Activated CD8-positive, alpha-beta memory T cell treated with anti-CD3 and anti-CD28 coated beads for 48 hours (primary cell): ENCODE results near the gene CACHD1.

Source experiments
- DNase-seq, 3 experiments: peaks; one replicate each; pipeline ENCODE4 v3.0.0-alpha.2; 2020; ENCODE audit warnings: low read depth in 2 of 3, low spot score in 2 of 3

The CACHD1 gene

GRCh38 chr1:64651841-64652240, 181.9 kb downstream of the CACHD1 start:
- no peak for DNase-seq

DNA sequence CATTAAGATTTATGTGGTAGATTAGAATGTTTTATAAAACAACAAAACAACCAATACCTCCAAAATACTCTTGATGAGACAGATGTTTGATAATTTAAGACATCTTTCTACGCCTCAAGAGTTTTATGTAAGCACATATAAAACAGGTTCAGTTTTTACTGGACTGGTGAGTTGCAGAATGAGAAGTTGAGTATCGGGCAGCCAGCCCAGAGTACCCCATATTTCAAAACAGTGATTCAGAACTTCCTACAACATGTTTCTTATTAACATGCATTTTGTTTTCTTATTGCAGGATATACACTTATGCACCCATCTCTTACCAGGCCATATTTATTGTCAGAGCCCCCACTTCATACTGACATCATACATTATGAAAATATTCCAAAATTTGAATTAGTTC, 183.5 kb downstream of the CACHD1 start:
- DNase-seq = no peak

GRCh38 chr1:64654519-64655341, 184.8 kb downstream of the CACHD1 start:
- DNase-seq = no peak

- no peak for DNase-seq
Observed at GRCh38 chr1:64655861-64656260, 185.9 kb downstream of the CACHD1 start.

DNA sequence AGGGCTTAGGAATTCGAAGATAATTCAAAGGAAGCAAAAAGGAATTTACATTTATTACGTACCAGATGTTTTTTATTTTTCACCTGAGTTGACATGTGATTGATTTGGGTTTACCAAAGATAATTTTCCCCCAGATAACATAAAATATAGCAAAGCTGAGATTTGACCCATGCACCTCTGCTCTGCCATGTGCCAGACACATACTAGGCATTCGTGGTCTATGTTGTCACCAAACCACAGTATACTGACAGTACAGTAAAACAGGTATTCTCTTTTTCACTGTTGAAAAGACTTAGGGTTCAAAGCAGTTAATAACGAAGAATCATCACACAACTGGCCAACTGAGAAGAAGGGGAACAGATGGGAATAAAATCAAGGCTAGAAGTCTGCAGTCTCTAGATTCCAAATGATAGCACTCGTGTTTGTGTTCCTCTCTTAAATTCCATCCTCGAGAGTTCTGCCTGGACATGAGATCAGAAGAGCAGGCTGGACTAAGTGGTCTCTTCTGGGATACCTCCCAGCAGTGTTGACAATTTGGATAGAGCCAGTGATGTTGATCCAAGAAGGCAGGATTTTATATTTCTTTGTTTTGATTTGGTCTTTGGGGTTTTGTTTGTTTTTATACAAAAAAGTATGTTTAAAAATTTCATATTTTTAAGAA, 189.7 kb downstream of the CACHD1 start:
- no peak for DNase-seq

- no peak for DNase-seq
Observed at GRCh38 chr1:64663668-64664067, 193.7 kb downstream of the CACHD1 start.

DNA sequence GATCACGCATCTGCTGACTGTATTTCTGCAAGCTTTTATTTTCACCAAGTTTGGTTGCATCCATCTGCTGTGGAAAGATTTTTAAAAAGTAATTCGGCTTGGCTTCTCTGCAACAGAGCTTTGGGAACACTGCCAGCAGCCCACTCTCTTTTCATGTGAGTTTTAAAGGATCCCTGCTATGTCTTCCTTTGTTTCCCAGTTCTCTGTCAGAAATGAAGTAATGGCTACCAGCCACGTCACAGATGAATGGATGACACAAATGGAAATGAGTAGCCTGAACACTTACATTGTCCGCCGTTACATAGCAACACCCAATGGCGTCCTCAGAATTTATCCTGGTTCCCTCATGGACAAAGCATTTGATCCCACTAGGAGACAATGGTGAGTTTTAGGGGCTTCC, 194.4 kb downstream of the CACHD1 start:
- DNase-seq = no peak

- no peak for DNase-seq
Observed at GRCh38 chr1:64669098-64669675, 199.3 kb downstream of the CACHD1 start.

DNA sequence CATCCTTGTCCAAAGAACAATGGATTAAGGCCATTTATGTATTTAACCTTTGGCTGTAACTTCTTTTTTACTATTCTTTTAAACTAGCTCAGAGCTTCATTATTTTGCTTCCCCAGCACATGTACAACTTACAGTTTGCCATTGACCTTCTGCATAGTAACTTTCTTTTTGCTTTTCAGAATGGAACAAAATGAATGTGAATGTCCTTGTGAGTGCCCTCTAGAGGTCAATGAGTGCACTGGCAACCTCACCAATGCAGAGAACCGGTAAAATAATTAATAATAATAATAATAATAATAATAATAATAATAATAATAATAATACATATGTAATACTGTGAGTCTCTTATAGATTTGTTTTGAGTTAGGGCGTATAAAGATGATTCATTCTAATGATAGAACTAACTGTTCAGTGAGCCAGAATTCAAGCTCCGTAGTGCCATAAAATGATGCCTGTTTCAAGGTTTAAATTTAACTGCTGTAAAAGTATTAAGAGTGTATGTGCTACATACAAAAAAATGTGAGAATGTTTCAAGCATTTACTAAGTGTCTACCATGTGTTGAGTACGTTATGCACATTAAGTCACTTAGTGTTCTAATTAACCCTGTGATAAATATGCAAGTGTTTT, 205.9 kb downstream of the CACHD1 start:
- no peak for DNase-seq

- no peak for DNase-seq
Observed at GRCh38 chr1:64676386-64676785, 206.5 kb downstream of the CACHD1 start.

GRCh38 chr1:64677532-64677931, 207.6 kb downstream of the CACHD1 start:
- DNase-seq = no peak

- DNase-seq = no peak
Observed at GRCh38 chr1:64678366-64678765, 208.4 kb downstream of the CACHD1 start.

GRCh38 chr1:64679177-64679576, 209.2 kb downstream of the CACHD1 start:
- no peak for DNase-seq

DNA sequence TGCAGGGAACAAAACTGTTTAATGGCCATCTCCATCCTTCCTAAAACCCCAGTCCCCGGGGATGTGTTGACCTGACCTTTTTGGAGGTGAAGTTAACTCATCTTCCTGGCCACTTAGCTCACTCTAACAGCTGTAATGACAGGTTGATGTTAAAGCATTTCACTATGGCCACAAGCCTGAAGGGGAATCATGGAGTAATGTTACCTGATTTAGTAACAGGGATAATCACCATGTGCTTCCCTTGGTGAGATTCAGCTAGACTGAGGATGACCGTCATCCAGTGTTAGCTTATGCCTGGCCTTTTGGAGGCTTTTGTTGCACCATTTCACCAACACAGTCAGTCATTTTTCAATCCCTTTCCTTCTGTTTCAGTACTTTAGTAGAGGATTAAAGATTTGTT, 210.7 kb downstream of the CACHD1 start:
- DNase-seq = no peak

DNA sequence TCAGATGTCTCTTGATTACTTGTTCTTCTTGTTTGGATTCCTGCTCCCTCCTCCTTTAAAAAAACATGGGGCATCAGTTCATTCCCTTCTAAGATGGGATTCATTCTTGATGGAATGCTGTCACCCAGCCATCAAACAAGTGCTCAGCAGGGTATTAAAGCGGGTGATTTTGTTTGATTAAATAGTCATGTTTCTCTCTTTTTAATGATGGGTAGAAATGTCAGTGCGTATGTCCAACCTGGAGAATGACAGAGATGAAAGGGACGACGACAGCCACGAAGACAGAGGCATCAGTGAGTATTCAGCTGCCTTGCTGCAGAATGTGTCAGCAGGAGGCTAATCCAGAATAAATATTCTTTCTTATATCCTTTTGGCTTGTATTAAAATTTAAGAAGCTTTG, 211.1 kb downstream of the CACHD1 start:
- no peak for DNase-seq

- no peak for DNase-seq
Observed at GRCh38 chr1:64683419-64683818, 213.5 kb downstream of the CACHD1 start.

- no peak for DNase-seq
Observed at GRCh38 chr1:64685217-64685616, 215.3 kb downstream of the CACHD1 start.

DNA sequence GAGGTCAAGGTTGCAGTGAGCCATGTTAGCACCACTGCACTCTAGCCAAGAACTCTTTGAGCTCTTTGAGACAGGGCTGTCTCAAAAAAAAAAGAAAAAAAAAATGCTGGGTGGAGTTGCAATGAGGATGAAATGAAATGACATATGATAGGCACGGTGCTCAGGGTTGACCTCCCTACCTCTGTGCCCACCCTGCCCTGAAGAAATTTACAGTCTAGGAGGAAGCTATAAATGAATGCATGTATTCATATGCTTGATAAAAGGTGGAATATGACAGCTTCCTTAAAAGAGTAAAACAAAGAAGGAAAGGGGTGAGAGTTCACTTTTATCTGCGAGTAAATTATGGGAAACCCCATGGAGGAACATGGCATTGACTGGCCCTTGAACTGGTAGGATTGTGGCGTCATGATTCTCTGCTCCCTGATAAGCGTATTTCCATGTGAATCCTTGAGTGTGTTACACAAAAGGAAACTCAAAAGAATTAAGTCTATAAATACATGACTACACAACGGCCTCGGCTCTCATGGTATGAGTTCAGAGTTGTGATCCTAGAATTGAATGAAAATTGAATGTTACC, 215.9 kb downstream of the CACHD1 start:
- DNase-seq = no peak

DNA sequence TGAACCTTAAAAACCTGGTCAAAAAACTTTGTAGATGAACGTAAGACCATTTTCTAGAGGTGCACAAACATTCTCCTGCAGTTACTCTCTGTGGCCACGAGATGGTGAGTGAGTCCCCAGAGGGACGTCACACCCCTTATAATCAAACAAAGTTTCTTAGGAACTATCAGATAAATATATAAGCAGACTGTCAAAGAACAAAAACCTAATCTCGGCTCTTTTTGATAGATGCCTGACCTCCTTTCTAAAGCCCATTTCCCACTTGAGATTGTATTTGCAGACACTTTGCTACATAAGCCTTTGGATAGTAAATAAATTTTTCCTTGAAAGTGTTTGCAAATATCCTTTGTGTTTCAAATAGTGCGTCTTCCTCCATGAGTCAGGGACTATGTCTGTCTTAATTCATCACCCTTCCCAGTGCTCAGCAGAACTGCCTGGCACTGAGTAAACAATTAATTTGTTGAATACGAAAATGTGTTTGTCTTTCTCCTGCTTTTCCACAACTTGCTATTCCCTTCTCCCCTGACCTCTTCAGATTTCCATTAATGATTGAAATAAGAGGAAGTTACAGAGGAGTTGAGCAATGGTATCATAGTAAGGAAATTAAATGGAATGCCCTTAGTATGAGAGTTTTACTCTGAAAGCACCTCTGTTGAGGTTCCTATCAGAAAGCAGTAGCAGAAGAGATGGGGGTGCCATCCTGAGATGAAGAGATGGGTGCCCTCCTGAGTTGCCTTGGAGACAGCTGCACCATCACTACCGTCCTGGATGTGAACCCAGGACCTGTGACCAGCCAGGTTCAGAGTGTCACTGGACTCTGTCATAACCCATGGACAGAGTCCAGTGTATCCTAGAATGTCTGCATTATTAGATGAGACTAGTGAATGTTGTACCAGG, 217.1 kb downstream of the CACHD1 start:
- no peak for DNase-seq

DNA sequence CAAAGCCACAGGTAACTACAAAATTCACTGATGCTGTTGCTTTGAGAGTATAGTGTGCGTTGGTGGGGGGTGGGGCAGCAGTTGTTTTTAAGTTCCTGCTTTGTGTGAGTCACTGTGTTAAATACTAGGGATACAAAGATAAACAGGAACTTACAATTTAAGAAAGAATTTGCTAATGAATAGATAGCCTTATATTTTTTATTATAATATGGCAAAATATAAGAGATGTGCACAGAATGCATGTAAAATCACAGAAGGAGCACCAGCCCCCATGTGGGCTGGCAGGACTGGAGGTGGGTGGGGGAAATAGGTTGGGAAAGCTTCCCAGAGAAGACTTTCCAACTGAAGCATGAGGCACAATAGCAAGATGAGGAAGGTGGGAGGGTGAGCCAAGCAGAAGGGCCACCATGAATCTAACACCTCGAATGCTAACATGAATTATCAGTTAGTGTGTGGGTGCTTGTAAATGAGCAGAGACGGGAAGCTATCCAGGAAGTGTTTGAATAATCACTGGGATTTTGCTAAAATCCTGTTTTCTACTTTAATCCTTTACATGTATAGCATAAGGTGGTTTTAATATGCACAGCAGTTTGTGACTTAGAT, 217.9 kb downstream of the CACHD1 start:
- DNase-seq = no peak
